ENCODE measurements around the gene KMT2E.

The KMT2E gene

DNA sequence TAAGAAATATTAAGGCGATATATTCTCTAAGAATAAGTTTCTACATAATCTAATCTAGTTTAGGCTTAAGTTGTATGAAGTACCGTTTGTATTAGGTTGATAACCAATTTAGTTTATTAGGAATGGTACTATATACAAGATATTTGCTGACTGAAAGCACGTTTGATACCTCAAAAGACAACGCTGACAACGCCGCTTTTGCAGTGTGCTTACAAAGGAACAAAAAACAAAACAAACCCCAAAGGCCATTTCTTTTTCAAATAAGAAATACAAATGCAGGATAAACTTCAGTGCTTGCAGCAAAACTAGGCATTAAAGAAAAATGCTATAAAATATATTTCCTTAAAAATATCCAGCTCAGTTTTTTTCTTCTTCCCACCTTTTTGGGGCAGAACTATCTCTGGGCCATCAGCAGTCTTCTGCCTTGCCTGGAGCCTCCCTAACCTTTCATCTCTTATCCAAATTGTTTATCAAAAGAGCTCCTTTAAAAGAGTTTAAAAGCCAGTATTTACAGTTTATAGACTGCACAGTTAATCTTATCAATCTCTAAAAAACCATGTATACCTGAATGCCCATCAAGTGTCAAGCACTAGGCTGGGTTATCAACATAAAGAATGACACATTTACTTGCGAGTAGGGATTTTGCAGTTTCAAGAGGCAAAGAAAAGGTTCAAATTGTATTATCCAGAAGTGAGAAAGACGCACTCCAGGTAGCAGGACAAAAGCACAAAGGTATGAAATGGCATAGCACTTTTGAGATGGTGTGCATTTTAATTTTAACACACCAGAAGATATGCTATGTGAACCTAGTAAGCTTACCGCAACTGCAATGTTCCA lies 4.1 kb upstream of the KMT2E start:
- no peak for DNase-seq (ENCODE audit: low read depth)

DNA sequence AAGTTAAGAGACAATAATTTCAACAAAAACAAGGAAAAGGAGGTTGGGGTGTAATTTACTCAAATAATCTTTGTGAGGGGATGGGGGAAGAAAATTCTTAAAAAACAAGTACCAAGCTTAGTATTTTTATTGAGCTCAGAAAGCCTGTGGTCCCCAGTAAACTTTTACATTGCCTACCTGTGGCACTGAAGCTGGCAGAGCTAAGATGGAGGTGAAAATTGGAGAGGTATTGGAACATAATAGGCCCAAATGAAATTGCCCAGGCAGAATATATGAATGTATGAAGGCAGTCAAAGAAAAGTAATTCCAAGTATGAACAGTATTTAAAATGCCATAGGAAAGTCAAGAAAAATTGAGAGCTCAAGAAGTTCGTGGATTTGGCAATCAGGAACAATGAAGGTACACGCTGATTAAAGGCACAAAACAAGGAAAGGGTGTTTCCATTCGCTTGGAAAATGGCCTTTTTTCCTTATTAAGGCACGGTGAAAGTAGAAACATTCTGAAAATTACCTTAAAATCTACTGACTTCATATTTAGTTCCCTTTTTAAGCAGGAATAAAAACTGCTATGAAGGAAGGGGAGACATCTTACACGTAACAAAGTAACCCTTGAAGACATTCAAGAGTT lies 3.4 kb upstream of the KMT2E start:
- peak; percentile 16 for DNase-seq (ENCODE audit: low read depth)

DNA sequence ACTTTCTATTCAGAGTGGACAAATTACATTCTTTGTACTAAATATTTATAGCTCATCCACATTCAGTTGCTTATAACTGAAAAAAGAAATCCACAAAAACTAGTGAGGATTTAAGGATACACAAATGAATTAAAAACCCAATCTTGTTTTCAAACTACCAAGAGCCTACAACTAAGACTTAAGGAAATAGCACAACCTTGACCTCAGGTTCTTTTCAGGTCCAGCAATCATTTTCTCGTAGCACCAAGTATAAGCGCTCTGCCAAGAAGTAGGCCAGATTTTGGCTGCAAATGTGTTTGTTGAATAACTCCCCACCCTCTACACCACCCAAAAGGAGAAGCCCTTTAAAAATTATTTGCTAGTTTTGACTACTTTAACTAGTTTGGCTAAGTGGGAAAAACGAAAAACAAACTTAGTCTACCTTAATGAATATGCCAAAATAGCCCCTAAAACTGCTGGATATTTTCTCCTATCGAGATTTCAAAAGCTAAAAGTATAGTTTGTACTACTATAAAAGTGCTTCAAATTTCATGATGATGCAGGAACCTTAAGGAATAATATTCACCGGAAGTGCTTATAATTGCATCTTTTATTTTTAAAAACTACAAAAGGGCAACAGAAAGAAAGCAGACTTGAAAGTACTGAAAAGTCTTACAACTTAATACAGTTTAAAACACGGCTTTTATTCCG lies 2.7 kb upstream of the KMT2E start:
- DNase-seq (ENCODE audit: low read depth): peak; percentile 32

DNA sequence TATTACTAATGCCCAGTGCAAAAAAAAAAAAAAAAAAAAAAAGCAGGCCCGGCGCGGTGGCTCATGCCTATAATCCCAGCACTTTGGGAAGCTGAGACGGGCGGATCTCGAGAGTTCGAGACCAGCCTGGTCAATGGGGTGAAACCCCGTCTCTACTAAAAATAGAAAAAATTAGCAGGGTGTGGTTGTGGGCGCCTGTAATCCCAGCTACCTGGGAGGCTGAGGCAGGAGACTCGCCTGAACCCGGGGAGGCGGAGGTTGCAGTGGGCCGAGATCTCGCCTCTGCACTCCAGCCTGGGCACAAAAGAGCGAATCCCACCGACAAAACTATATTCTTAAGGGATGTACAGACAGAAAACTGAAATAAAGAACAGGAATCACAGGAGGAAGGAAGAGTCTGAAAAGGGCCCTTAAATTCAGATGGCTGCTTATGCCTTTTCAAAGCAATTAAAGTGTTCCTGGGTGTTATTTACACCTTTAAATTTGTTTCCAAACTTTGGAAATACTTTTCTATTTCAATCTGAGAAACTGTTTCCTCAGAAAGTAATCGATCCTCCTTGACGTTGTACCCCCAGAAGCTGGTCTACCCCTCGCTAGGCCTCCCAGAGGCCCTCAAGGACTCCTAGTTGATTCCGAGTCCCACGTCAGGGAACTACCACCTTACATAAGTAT lies 2.0 kb upstream of the KMT2E start:
- peak; percentile 35 for DNase-seq (ENCODE audit: low read depth)

DNA sequence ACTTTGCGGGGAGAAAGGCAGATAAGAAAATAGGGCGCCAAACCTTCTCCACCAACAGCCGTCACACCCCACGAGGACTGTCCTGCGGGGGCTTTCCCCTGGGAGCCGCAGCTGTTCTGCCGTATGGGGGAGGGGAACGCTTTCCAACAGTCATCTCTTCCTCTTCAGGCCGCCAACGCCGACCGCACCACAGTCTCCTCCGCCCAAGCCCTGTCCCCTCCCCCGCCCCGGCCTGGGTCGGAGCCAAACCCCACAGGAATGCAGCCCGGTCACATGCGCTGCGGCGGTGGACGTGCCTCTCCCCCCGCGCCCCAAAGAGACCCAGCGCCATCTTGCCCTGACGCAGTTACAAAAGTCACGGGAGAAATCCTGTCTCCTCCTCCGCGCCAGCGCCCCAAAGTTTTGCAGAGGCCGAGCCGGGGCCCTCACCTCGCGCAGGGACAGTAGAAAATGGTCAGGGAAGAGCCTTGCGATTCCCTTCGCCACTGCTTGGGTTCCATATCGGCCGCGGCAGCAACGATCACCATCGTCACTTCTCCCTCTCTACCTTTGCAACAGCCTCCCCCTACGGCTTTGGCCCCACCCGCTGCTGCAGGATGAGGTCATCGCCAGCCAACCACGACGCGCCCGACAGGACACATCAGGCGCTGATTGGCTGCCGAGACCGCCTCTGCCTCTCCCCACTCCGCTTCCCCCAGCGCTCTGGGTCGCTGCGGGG lies 1.3 kb upstream of the KMT2E start:
- peak; percentile 99 for DNase-seq (ENCODE audit: low read depth)

DNA sequence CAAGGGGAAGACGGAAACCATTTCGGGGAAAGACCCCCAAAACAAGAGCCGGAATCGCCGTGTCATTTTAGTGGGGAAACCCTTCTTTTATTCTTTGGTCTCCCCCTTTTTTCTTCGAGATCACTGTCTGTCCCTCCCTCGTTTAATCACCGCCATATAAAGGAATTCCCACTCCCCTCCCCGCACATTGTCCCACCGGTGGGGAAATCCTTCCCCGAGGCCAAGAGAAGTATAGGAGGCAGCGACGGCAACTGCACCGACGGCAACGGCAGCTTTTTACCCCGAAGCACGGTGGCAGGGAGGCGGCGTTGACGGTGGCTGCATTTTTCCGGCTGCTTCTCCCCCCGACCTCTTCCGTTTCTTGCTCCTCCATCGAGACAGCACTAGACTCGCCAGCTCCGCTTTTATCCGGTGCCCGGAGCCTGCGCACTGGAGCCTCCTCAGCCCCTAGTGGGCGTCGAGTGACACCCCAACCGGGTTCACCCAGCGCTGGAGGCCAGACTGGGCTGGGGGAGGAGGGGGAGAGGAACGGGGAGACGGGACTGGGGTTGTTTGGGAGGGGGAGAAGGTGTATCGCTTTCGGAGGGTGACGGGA lies 687 bp upstream of the KMT2E start:
- DNase-seq (ENCODE audit: low read depth): peak; percentile 96

DNA sequence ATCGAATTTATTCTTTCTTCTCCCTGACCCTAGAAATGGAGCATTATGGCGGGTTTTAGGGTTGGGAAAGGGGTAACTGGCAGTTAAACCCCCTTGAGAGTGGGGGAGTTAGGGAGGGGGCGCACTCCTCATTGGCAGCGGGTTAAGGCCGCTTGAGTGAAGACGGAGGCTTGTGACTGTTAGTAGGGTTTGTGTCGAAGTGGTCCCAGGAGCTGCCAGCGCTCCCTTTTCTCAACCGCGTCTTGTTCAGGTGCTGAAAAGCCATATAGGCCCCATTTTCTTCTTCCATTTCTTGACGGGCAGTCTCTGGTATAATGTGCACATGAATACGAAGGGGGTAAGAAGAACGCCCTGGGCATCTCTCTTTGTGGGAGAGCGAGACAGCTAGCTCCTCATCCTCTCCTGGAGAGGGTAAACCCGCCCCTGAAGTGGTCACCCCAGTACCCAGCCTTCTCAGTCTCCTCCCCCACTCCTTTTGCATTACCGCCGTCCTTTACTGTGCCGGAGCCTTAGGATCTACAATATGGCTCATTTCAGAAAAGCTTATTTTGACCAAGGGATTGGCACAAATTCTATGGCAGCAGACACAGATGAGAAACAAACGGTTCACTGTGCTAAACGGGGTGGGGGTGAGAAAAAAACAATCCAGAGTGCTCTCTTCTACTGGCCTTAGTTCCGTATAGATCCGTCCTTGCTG lies 836 bp downstream of the KMT2E start:
- DNase-seq (ENCODE audit: low read depth): peak; percentile 64

DNA sequence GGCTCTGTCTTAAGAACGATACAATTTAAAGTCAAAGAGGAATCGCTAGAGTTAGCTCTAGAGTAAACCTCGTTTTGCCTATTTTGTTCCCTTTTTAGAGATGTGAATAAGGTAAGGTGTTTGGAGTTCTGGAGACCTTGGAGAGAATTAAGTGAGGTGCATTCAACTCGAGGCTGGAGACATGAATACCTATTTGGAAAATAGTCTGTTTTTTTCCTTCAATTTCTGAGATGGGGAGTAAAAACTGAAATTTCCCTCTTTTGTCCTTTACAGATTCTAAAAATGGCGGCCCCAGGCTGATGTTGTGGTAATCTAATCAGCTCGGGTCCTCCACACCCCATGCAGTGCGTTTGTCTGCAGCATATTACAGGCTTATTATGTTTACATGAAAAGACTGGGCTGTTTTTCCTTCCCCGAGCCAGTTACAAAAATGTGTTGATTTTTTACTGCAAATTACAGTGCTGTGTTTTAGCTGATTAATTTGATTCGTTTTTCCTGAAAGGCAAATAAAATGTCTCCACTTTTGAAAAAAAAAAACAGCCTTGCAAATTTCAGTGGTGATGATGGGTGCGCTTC lies 1.5 kb downstream of the KMT2E start:
- DNase-seq (ENCODE audit: low read depth): peak; percentile 48

DNA sequence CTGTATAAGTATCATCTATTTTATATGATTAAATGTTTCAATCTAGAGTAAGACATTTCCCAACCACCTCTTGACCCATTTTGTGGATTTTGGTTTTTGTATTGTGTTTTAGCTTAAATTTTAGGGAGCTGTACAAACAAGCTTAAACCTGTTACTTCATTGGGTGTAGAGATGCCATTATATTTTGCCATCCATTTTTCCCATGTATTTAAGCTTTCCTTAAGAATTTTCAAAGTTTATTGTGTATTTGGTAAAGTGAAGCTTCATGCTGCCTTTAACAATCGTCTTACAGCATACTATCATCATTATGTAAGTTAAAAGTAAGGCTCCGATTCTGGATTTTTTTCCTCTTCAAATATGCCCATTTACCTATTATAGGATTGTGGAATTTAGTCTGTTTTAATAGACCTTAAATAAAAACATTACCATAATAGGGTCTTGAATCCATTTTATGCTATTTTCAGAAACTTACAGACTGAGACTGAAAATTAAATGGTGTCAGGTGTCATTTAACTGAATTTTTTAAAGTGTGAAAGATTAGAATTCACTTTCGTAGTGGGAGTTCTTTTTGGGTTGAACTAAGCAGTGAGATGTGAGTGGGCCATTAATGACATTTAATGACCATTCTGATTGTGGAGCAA lies 2.2 kb downstream of the KMT2E start:
- no peak for DNase-seq (ENCODE audit: low read depth)

DNA sequence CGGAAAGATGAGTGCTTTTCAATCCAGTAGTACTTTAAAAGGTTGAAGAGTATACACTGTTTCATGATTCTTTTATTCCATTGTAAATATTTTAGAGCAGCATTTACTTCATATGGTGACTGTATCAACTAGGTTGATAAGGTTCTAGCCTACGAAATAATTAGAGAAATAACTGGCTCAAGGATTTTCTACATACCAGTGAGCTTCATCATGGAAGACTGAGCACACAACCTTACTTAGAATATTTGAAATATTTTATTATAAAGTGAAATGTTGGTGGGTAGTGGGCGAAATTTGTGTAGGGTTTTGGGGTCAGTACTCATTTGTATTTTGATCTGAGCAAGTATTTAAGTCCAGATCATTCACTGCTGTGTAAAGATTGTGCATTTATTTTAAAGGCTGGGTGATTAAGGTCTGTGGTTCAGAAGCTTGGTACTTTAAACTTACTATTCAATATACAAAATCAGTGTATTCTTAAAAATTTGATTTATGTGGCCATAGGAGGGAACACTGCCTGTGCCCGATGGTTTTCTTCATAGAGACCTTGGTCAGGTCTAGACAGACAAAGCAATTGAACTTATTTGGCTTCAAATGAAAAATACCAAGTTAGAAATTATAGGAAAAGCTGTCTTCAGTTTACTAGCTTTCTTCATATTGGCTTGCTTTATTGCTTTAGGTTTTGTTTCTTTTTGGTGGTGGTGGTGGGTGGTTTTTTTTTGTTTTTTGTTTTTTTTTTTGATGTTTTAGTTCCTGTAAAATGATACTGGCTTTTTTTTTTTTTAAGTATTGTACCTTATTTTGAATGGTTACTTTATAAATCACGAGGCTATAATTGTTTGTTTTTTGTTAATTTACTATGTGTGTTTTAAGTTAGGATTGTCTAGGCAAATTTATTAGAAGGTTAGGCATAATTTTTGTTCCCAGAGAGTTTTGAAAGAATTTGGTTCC lies 3.0 kb downstream of the KMT2E start:
- peak; percentile 70 for DNase-seq (ENCODE audit: low read depth)

DNA sequence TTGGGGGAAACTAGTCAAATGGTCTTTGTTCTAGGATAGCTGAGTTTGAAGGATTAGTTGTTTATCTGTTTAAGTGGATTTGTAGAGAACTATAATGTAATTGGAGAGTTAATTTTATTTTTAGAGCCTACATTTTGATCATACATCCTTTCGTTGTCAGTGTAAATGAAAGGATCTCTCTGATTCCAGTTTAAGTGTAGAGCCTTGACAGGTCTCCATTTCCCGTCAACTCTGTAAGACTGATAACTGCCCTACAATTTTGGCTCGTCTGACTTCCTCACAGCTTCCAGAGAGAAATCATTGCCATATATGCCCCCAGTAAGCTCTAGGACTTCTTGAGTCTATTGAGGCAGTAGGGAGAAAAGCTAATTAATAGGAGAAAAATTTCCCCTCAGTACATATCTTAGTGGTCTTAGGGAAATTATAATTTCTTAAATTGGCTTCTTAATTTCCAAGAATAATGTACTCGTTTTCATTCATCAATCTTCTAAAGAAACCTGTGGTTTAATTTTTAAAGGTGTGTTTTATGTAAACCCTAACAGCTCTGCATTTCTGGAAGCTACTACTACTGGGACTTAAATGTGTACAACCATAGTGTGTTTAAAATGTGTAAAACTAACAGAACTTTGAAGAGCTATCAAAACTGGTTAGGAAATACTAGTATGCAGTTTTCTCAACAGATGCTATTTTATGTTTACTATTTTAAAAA lies 3.8 kb downstream of the KMT2E start:
- DNase-seq (ENCODE audit: low read depth): no peak

DNA sequence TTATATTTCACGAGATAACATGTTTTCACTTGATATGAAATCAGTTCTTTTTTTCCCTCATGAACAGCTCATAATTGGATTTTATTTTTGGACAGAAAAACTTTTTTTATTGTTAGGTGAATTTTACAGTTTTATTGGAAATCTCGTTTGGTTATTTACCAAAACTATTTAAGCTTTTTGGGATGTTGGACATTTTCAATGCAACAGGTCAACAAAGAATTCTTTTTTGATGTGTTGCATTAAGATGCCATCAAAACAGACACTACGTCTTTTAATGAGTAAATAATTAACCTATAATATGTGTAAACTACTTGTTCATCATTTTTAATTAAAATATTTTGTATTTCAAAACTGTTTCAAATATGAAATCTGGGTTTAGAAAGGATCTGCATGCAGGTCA lies 5.3 kb downstream of the KMT2E start:
- DNase-seq (ENCODE audit: low read depth): no peak

DNA sequence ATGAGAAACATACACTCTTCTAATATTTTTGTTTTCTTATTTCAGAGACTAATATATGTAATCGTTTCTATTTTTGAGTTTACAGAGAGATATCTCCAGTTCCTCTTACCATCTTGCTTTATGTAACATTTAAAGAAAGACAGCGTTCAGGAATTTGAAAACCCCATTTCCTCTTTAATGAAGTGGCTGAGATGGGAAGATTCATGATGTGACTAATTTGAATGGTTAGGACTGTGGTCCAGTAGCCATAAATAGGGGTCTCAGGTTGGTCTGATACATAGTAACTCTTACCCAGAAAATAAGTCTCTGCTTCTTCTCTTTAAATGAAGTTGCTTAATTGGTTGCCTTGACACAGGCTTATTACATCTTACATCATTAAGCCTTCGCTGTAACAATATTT lies 6.9 kb downstream of the KMT2E start:
- DNase-seq (ENCODE audit: low read depth): peak; percentile 34

DNA sequence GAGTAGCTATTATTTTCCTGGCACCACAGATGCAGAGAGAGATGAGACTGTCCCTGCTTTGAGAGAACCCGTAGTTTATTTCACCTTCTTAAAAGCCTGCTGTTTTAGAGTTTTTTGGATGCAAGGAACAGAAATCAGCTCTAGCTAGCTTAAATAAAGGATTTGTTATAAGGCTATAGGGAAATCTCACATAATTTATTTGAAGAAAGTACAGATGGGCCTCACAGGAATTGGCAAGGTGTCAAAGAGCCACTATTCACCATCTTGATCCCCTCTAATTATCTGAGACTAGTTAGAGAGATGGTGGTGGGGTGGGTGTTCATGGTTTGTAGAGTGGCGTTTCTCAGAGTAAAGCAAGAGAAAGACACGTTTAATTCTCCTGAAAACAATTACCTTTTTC lies 7.3 kb downstream of the KMT2E start:
- DNase-seq (ENCODE audit: low read depth): no peak

DNA sequence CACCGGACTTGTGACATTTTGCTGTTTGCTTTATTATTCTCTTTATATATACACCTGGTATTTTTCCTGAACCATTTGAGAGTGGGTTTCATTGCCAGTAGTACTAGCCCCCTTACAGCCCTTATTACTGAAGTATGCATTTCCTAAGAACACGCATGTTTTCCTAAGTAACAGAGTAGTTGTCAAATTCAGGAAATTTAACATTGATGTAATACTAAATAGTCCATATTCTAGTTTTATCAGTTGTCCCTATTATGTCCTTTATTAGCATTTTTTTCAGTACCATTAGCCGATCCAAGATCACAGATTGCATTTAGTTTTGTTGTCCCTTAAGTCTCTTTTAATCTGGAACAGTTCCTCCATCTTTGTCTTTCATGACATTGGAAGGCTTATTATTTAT lies 8.0 kb downstream of the KMT2E start:
- no peak for DNase-seq (ENCODE audit: low read depth)

DNA sequence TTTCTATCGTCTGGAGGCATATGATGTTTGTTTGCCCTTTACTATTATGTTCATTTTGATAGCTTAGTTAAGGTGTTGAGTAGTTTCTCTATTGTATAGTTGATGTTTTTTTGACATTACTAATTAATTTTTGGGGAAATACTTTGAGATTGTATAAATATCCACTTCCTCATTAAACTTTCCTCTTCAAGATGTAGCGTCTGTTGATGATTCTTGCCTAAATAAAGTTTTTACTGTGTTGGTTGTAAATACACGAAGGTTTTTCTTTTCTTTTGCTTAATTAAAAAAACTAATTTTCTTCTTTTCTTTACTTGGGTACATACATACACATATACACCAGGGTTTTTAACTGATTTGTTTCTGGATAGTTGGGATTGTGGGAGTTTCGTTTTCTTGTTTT lies 8.5 kb downstream of the KMT2E start:
- DNase-seq (ENCODE audit: low read depth): no peak

DNA sequence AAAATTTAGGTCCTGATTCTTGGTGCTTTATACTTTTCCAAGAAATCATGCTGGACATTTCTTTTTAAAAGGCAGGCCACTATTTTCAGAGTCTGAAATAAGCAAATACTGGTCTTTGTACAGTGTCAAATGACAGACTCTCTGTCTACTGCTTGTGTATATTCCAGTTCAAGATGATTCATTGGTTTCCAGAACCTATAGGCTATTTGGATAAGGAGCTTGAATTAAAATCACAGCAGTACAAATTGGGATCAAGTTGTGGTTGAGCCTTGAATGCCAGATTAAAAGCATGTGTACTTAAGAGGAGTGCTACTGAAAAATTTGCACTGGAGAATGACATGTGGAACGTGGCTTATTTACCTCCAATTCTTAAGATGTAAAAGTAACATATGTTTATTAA lies 10.7 kb downstream of the KMT2E start:
- peak; percentile 83 for DNase-seq (ENCODE audit: low read depth)

DNA sequence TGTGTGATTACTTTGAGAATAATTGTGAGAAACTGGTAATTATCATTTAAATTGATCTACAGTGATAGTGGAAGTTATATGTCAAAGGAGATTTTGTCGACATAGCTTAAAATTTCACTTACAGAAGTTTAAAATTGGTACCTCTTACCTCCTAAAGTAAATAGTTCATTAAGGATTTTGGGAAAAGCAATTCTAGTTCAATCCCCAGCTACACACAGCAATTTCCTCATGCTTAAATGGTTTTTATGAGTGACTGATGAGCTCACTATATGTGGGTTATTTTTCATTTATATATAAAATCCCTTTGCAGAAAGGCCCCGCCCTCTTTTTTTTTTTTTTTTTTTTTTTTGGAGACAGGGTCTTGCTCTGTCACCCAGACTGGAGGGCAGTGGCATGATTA lies 12.7 kb downstream of the KMT2E start:
- no peak for DNase-seq (ENCODE audit: low read depth)
